HEK293 (cell line): Measurements from ENCODE around the gene OPCML.

ENCODE experiments used
- CTCF ChIA-PET: fragments of 350-600 bp; formaldehyde crosslinking; extraction: SDS; loops from one replicate; lab custom pipeline; 2021; ENCODE audit warnings: antibody characterized with exemption; lab: Yijun Ruan, JAX
- POLR2A ChIA-PET: fragments of 300-600 bp; formaldehyde crosslinking; extraction: SDS; loops from one replicate; lab custom pipeline; 2020; ENCODE audit warnings: antibody characterized with exemption, inconsistent platforms; lab: Yijun Ruan, JAX
- H3K27ac ChIP-seq: fragments of 200-500 bp; sonication (Bioruptor generic); 2 replicates; pipeline ENCODE4 v1.5.1; 2014; ENCODE audit warnings: low read depth, low read length, control low read depth, inconsistent platforms; ENCODE audit errors: extremely low read depth
- H3K36me3 ChIP-seq, 2 experiments: fragments of 200-500 bp in 1 of 2; sonication (Bioruptor generic) in 1 of 2; 1 replicate in 1 of 2; 2 replicates in 1 of 2; pipeline ENCODE4 v1.5.1; 2014 to 2017; ENCODE audit warnings: inconsistent platforms in 2 of 2, low read length in 2 of 2; ENCODE audit not compliant: control insufficient read depth in 2 of 2, insufficient read depth in 1 of 2
- H3K4me1 ChIP-seq: fragments of 200-500 bp; sonication (Bioruptor generic); 2 replicates; pipeline ENCODE4 v1.5.1; 2014; ENCODE audit warnings: mild to moderate bottlenecking, low read length, inconsistent platforms; ENCODE audit not compliant: control insufficient read depth, insufficient read depth
- H3K4me3 ChIP-seq: 2 replicates; pipeline ENCODE4 v1.5.1; 2011; ENCODE audit warnings: low read depth, mild to moderate bottlenecking, control low read depth, low read length, moderate library complexity
- H3K9me3 ChIP-seq: fragments of 200-500 bp; sonication (Bioruptor generic); 2 replicates; pipeline ENCODE4 v1.5.1; 2014; ENCODE audit warnings: low read depth, low read length, inconsistent platforms; ENCODE audit not compliant: control insufficient read depth, insufficient read depth
- BCL11A ChIP-seq: fragments of 450-650 bp; formaldehyde crosslinking; IDR thresholded peaks from 2 replicates; pipeline ENCODE4 v1.5.1; 2016; ENCODE audit warnings: low read depth, missing biosample characterization, missing genetic modification characterization
- ELK4 ChIP-seq: IDR thresholded peaks from 2 replicates; pipeline ENCODE4 v1.6.1; 2011; ENCODE audit warnings: mild to moderate bottlenecking, low read depth, low read length, borderline replicate concordance
- HOXA7 ChIP-seq: sonication (generic); formaldehyde crosslinking; IDR thresholded peaks from 2 replicates; pipeline ENCODE4 v1.8.1; 2022; ENCODE audit warnings: missing genetic modification reagents, borderline replicate concordance
- RBAK ChIP-seq: fragments of 450-650 bp; formaldehyde crosslinking; IDR thresholded peaks from 2 replicates; pipeline ENCODE4 v1.5.1; 2016; ENCODE audit warnings: missing biosample characterization, missing genetic modification characterization
- SP2 ChIP-seq: fragments of 450-650 bp; formaldehyde crosslinking; IDR thresholded peaks from 2 replicates; pipeline ENCODE4 v1.5.1; 2016; ENCODE audit warnings: missing biosample characterization, missing genetic modification characterization
- ZBTB21 ChIP-seq: fragments of 450-650 bp; formaldehyde crosslinking; IDR thresholded peaks from 2 replicates; pipeline ENCODE4 v1.5.1; 2017; ENCODE audit warnings: missing biosample characterization, missing genetic modification characterization
- ZNF112 ChIP-seq: fragments of 450-650 bp; formaldehyde crosslinking; IDR thresholded peaks from 2 replicates; pipeline ENCODE4 v1.5.0; 2017; ENCODE audit warnings: missing biosample characterization, missing genetic modification characterization
- ZNF214 ChIP-seq: fragments of 450-650 bp; formaldehyde crosslinking; IDR thresholded peaks from 2 replicates; pipeline ENCODE4 v1.5.1; 2017; ENCODE audit warnings: missing biosample characterization, mild to moderate bottlenecking, missing genetic modification characterization, borderline replicate concordance
- ZNF223 ChIP-seq: fragments of 450-650 bp; formaldehyde crosslinking; IDR thresholded peaks from 2 replicates; pipeline ENCODE4 v1.5.1; 2016; ENCODE audit warnings: missing biosample characterization, missing genetic modification characterization
- ZNF302 ChIP-seq: fragments of 450-650 bp; formaldehyde crosslinking; IDR thresholded peaks from 2 replicates; pipeline ENCODE4 v1.5.1; 2016; ENCODE audit warnings: missing biosample characterization, missing genetic modification characterization, low read depth
- ZNF311 ChIP-seq: fragments of 450-650 bp; formaldehyde crosslinking; IDR thresholded peaks from 2 replicates; pipeline ENCODE4 v1.5.1; 2017; ENCODE audit warnings: missing biosample characterization, missing genetic modification characterization, borderline replicate concordance
- ZNF404 ChIP-seq: fragments of 450-650 bp; formaldehyde crosslinking; IDR thresholded peaks from 2 replicates; pipeline ENCODE4 v1.5.1; 2017; ENCODE audit warnings: missing biosample characterization, missing genetic modification characterization
- ZNF660 ChIP-seq: fragments of 450-650 bp; IDR thresholded peaks from 2 replicates; pipeline ENCODE4 v1.5.1; 2018; ENCODE audit warnings: missing biosample characterization, mild to moderate bottlenecking, missing genetic modification characterization
- TF ChIP-seq, protein P1 (sequence below): fragments of 450-650 bp; formaldehyde crosslinking; IDR thresholded peaks from 2 replicates; pipeline ENCODE4 v1.5.1; 2016; ENCODE audit warnings: missing biosample characterization, missing genetic modification characterization, borderline replicate concordance
- TF ChIP-seq, protein P2 (sequence below): fragments of 450-650 bp; formaldehyde crosslinking; IDR thresholded peaks from 2 replicates; pipeline ENCODE4 v1.5.1; 2017; ENCODE audit warnings: missing biosample characterization, missing genetic modification characterization

The OPCML gene

DNA sequence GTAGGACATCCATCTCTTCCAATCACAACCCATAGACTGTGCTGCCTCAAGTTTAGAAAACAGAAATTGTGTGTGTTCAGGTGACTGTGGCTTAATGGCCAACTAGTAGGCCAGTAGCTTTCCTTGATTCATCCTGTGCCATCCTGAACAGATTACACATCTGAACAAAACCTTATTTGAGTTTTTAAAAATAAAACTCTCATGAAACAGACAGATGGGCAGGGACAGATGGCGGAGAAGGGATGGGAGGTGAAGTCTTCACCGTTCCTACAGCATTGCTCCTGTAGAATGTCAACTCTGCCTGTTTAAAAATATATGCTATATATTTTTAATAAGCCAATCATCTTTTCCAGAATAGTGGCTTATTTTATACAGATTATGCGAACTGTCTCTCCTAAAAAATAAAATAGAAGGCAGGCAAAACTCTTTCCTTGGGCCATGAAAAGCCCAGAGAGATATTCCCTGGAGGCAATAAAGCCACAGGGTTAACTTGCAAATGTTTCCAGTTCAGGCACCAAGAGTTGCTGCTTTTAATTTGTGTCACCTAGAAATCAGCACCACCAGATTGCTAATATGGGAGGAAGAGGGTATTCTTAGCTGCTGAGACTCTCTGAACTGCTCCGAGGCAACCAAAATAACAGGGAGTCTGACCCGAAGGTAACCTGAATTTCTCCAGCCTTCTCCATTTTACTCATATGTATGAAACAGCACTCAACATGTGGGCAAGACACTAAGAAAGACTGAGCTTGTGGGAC lies 861.2 kb downstream of the OPCML start (continued):
- TF ChIP-seq, protein P1, sequence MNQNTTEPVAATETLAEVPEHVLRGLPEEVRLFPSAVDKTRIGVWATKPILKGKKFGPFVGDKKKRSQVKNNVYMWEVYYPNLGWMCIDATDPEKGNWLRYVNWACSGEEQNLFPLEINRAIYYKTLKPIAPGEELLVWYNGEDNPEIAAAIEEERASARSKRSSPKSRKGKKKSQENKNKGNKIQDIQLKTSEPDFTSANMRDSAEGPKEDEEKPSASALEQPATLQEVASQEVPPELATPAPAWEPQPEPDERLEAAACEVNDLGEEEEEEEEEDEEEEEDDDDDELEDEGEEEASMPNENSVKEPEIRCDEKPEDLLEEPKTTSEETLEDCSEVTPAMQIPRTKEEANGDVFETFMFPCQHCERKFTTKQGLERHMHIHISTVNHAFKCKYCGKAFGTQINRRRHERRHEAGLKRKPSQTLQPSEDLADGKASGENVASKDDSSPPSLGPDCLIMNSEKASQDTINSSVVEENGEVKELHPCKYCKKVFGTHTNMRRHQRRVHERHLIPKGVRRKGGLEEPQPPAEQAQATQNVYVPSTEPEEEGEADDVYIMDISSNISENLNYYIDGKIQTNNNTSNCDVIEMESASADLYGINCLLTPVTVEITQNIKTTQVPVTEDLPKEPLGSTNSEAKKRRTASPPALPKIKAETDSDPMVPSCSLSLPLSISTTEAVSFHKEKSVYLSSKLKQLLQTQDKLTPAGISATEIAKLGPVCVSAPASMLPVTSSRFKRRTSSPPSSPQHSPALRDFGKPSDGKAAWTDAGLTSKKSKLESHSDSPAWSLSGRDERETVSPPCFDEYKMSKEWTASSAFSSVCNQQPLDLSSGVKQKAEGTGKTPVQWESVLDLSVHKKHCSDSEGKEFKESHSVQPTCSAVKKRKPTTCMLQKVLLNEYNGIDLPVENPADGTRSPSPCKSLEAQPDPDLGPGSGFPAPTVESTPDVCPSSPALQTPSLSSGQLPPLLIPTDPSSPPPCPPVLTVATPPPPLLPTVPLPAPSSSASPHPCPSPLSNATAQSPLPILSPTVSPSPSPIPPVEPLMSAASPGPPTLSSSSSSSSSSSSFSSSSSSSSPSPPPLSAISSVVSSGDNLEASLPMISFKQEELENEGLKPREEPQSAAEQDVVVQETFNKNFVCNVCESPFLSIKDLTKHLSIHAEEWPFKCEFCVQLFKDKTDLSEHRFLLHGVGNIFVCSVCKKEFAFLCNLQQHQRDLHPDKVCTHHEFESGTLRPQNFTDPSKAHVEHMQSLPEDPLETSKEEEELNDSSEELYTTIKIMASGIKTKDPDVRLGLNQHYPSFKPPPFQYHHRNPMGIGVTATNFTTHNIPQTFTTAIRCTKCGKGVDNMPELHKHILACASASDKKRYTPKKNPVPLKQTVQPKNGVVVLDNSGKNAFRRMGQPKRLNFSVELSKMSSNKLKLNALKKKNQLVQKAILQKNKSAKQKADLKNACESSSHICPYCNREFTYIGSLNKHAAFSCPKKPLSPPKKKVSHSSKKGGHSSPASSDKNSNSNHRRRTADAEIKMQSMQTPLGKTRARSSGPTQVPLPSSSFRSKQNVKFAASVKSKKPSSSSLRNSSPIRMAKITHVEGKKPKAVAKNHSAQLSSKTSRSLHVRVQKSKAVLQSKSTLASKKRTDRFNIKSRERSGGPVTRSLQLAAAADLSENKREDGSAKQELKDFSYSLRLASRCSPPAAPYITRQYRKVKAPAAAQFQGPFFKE (tag by site-specific recombination): no peak
- TF ChIP-seq RBAK: no peak
- TF ChIP-seq SP2 (tag by site-specific recombination): no peak
- no peak for TF ChIP-seq ZNF302 (tag by site-specific recombination)
- TF ChIP-seq, protein P2, sequence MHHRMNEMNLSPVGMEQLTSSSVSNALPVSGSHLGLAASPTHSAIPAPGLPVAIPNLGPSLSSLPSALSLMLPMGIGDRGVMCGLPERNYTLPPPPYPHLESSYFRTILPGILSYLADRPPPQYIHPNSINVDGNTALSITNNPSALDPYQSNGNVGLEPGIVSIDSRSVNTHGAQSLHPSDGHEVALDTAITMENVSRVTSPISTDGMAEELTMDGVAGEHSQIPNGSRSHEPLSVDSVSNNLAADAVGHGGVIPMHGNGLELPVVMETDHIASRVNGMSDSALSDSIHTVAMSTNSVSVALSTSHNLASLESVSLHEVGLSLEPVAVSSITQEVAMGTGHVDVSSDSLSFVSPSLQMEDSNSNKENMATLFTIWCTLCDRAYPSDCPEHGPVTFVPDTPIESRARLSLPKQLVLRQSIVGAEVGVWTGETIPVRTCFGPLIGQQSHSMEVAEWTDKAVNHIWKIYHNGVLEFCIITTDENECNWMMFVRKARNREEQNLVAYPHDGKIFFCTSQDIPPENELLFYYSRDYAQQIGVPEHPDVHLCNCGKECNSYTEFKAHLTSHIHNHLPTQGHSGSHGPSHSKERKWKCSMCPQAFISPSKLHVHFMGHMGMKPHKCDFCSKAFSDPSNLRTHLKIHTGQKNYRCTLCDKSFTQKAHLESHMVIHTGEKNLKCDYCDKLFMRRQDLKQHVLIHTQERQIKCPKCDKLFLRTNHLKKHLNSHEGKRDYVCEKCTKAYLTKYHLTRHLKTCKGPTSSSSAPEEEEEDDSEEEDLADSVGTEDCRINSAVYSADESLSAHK: no peak
- no peak for TF ChIP-seq BCL11A (tag by site-specific recombination)
- TF ChIP-seq ZNF404: no peak
- no peak for TF ChIP-seq ZNF660 (tag by site-specific recombination)
- TF ChIP-seq ZBTB21 (tag by site-specific recombination): no peak
- no peak for TF ChIP-seq ELK4

DNA sequence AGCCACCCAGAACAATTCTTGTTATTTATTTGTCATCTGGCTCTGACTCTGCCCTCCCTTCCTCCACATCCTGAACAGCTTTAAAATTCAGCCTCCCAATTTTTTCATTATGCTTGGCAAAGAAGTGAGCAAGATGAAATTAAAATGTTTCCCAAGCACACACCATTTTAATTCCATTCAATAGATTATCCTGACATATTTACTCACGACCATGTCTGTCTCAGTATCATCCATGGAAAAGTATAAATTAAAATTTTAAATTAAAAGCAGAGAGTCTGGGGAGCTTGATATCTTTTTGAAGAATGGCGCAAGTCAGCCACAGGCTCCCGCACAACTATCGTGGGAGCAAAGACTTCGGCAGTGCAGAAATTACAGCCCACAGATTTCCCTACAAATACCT lies 862.4 kb downstream of the OPCML start:
- TF ChIP-seq ZNF223 (no peak), HOXA7 (CRISPR knock-in tag) (no peak), ZNF214 (tag by site-specific recombination) (no peak), ZNF112 (tag by site-specific recombination) (no peak), ZNF311 (tag by site-specific recombination) (no peak)
- no peaks in the 10 kb centered on the region for H3K4me1 ChIP-seq
- no peaks in the 10 kb centered on the region for H3K36me3 ChIP-seq
- H3K4me3 ChIP-seq: no peak overlapping the region
- CTCF ChIA-PET: no interaction called here
- H3K9me3 ChIP-seq: no peaks in the 10 kb centered on the region
- H3K27ac ChIP-seq: no peak overlapping the region
- POLR2A ChIA-PET: no interaction called here
